GM23248 (cell line): Measurements from ENCODE around the gene SIGLEC15.
"Not testable (repeated sequence)": the region's sequence is repeated elsewhere in the genome, so short reads cannot be mapped to it uniquely, and the experiment has no call there.

Source experiments
- EZH2 ChIP-seq: fragments of 200-600 bp; sonication (generic); IDR thresholded peaks from 2 replicates; pipeline ENCODE4 v1.6.1; 2018; ENCODE audit warnings: antibody characterized with exemption, mild to moderate bottlenecking; ENCODE audit not compliant: insufficient read depth, poor library complexity, severe bottlenecking
- EZH2phosphoT487 ChIP-seq: fragments of 200-600 bp; sonication (generic); IDR thresholded peaks from 2 replicates; pipeline ENCODE4 v1.6.1; 2018; ENCODE audit warnings: antibody characterized with exemption, moderate library complexity, mild to moderate bottlenecking, low read depth; ENCODE audit not compliant: insufficient read depth

- not testable (repeated sequence) for TF ChIP-seq EZH2, EZH2phosphoT487
Observed at GRCh38 chr18:45818765-45819164, 6.7 kb upstream of the SIGLEC15 start.
